ENCODE data around the gene LDLRAD4. TPM values are rescaled to one million over a fixed set of nuclear protein-coding genes. Genes with fewer than 3 reads are reported as not detected.

The LDLRAD4 gene
- total RNA-seq, 1 donor from 2014 or later: 34.5 TPM

- intact Hi-C loops (cut with micrococcal nuclease): loop anchor here (5.0 kb wide), 2 partner anchors 166 to 256 kb away; no protein-coding TSS in a partner anchor
- Mint-ChIP-seq H3K4me3 (no peak overlapping the region), H3K4me1 (ENCODE audit: low read depth) (peaks cover 6% of the 10 kb centered on the region), H3K27ac (no peak overlapping the region), H3K27me3 (ENCODE audit: insufficient read depth) (no peaks in the 10 kb centered on the region), H3K36me3 (ENCODE audit: low read depth) (no peaks in the 10 kb centered on the region), H3K9me3 (no peaks in the 10 kb centered on the region)
- DNase-seq (ENCODE audit: low spot score): no peak
Observed at GRCh38 chr18:13633700-13634099, 415.1 kb downstream of the LDLRAD4 start.

- no peaks in the 10 kb centered on the region for H3K27me3 Mint-ChIP-seq (ENCODE audit: insufficient read depth)
- no peak for DNase-seq (ENCODE audit: low spot score)
Observed at GRCh38 chr18:13635046-13635445, 416.5 kb downstream of the LDLRAD4 start.

GRCh38 chr18:13638719-13639595, 420.4 kb downstream of the LDLRAD4 start:
- H3K4me3 Mint-ChIP-seq: no peak overlapping the region

More at GRCh38 chr18:13635046-13635445, 416.5 kb downstream of the LDLRAD4 start:
- H3K4me1 Mint-ChIP-seq (ENCODE audit: low read depth): peaks cover 3% of the 10 kb centered on the region
- H3K4me3 Mint-ChIP-seq: no peak overlapping the region
- no peaks in the 10 kb centered on the region for H3K36me3 Mint-ChIP-seq (ENCODE audit: low read depth)
- H3K9me3 Mint-ChIP-seq: no peaks in the 10 kb centered on the region
- H3K27ac Mint-ChIP-seq: no peak overlapping the region
- intact Hi-C loops (cut with micrococcal nuclease): no loop called here

GRCh38 chr18:13640266-13640860, 421.8 kb downstream of the LDLRAD4 start:
- Mint-ChIP-seq H3K27ac (no peak overlapping the region), H3K4me3 (no peak overlapping the region), H3K36me3 (ENCODE audit: low read depth) (peaks cover 3% of the 10 kb centered on the region), H3K27me3 (ENCODE audit: insufficient read depth) (no peaks in the 10 kb centered on the region), H3K9me3 (no peaks in the 10 kb centered on the region), H3K4me1 (ENCODE audit: low read depth) (no peaks in the 10 kb centered on the region)
- intact Hi-C loops (cut with micrococcal nuclease): no loop called here
- DNase-seq (ENCODE audit: low spot score): no peak

More at GRCh38 chr18:13638719-13639595, 420.4 kb downstream of the LDLRAD4 start:
- no peak for DNase-seq (ENCODE audit: low spot score)
- Mint-ChIP-seq H3K4me1 (ENCODE audit: low read depth) (no peaks in the 10 kb centered on the region), H3K27ac (no peak overlapping the region), H3K27me3 (ENCODE audit: insufficient read depth) (no peaks in the 10 kb centered on the region), H3K9me3 (no peaks in the 10 kb centered on the region), H3K36me3 (ENCODE audit: low read depth) (no peaks in the 10 kb centered on the region)
- intact Hi-C loops (cut with micrococcal nuclease): no loop called here

- H3K27ac Mint-ChIP-seq: no peak overlapping the region
- no peak for DNase-seq (ENCODE audit: low spot score)
Observed at GRCh38 chr18:13641551-13642439, 423.2 kb downstream of the LDLRAD4 start.

GRCh38 chr18:13642440-13642827, 423.9 kb downstream of the LDLRAD4 start:
- no peak for DNase-seq (ENCODE audit: low spot score)
- intact Hi-C loops (cut with micrococcal nuclease): no loop called here
- no peaks in the 10 kb centered on the region for H3K9me3 Mint-ChIP-seq
- no peaks in the 10 kb centered on the region for H3K27me3 Mint-ChIP-seq (ENCODE audit: insufficient read depth)
- H3K4me1 Mint-ChIP-seq (ENCODE audit: low read depth): no peaks in the 10 kb centered on the region
- no peak overlapping the region for H3K27ac Mint-ChIP-seq
- H3K4me3 Mint-ChIP-seq: no peak overlapping the region
- peaks cover 7% of the 10 kb centered on the region for H3K36me3 Mint-ChIP-seq (ENCODE audit: low read depth)

More at GRCh38 chr18:13641551-13642439, 423.2 kb downstream of the LDLRAD4 start:
- Mint-ChIP-seq H3K4me1 (ENCODE audit: low read depth) (no peaks in the 10 kb centered on the region), H3K27me3 (ENCODE audit: insufficient read depth) (no peaks in the 10 kb centered on the region), H3K4me3 (no peak overlapping the region), H3K36me3 (ENCODE audit: low read depth) (peaks cover 7% of the 10 kb centered on the region), H3K9me3 (no peaks in the 10 kb centered on the region)
- intact Hi-C loops (cut with micrococcal nuclease): no loop called here

GRCh38 chr18:13643261-13643751, 424.7 kb downstream of the LDLRAD4 start:
- H3K9me3 Mint-ChIP-seq: no peaks in the 10 kb centered on the region
- H3K4me3 Mint-ChIP-seq: no peak overlapping the region
- intact Hi-C loops (cut with micrococcal nuclease): no loop called here
- DNase-seq (ENCODE audit: low spot score): no peak
- no peak overlapping the region for H3K27ac Mint-ChIP-seq
- peaks cover 7% of the 10 kb centered on the region for H3K36me3 Mint-ChIP-seq (ENCODE audit: low read depth)
- no peaks in the 10 kb centered on the region for H3K4me1 Mint-ChIP-seq (ENCODE audit: low read depth)
- H3K27me3 Mint-ChIP-seq (ENCODE audit: insufficient read depth): no peaks in the 10 kb centered on the region

- intact Hi-C loops (cut with micrococcal nuclease): no loop called here
- DNase-seq (ENCODE audit: low spot score): no peak
- no peak overlapping the region for H3K4me3 Mint-ChIP-seq
- H3K36me3 Mint-ChIP-seq (ENCODE audit: low read depth): peaks cover 8% of the 10 kb centered on the region
- H3K4me1 Mint-ChIP-seq (ENCODE audit: low read depth): no peaks in the 10 kb centered on the region
- no peak overlapping the region for H3K27ac Mint-ChIP-seq
- H3K27me3 Mint-ChIP-seq (ENCODE audit: insufficient read depth): no peaks in the 10 kb centered on the region
- no peaks in the 10 kb centered on the region for H3K9me3 Mint-ChIP-seq
Observed at GRCh38 chr18:13645093-13645492, 426.5 kb downstream of the LDLRAD4 start.

GRCh38 chr18:13646633-13647032, 428.1 kb downstream of the LDLRAD4 start:
- Mint-ChIP-seq H3K4me3 (no peak overlapping the region), H3K27ac (no peak overlapping the region), H3K27me3 (ENCODE audit: insufficient read depth) (no peaks in the 10 kb centered on the region), H3K9me3 (no peaks in the 10 kb centered on the region), H3K36me3 (ENCODE audit: low read depth) (peaks cover 8% of the 10 kb centered on the region), H3K4me1 (ENCODE audit: low read depth) (no peaks in the 10 kb centered on the region)
- intact Hi-C loops (cut with micrococcal nuclease): no loop called here
- DNase-seq (ENCODE audit: low spot score): no peak

GRCh38 chr18:13647761-13648160, 429.2 kb downstream of the LDLRAD4 start:
- H3K27me3 Mint-ChIP-seq (ENCODE audit: insufficient read depth): no peaks in the 10 kb centered on the region
- no peaks in the 10 kb centered on the region for H3K9me3 Mint-ChIP-seq
- DNase-seq (ENCODE audit: low spot score): no peak
- no peak overlapping the region for H3K27ac Mint-ChIP-seq
- peaks cover 8% of the 10 kb centered on the region for H3K36me3 Mint-ChIP-seq (ENCODE audit: low read depth)
- intact Hi-C loops (cut with micrococcal nuclease): no loop called here
- no peak overlapping the region for H3K4me3 Mint-ChIP-seq
- no peaks in the 10 kb centered on the region for H3K4me1 Mint-ChIP-seq (ENCODE audit: low read depth)

- Mint-ChIP-seq H3K9me3 (no peaks in the 10 kb centered on the region), H3K4me3 (no peak overlapping the region), H3K36me3 (ENCODE audit: low read depth) (peaks cover 8% of the 10 kb centered on the region), H3K4me1 (ENCODE audit: low read depth) (no peaks in the 10 kb centered on the region), H3K27ac (no peak overlapping the region), H3K27me3 (ENCODE audit: insufficient read depth) (no peaks in the 10 kb centered on the region)
- DNase-seq (ENCODE audit: low spot score): no peak
- intact Hi-C loops (cut with micrococcal nuclease): no loop called here
Observed at GRCh38 chr18:13649397-13650390, 431.1 kb downstream of the LDLRAD4 start.

All from activated T-helper 1 cell treated with anti-CD3 and anti-CD28 coated beads, Interleukin-12 subunit alpha, Interleukin-12 subunit beta, Interleukin-2, Interleukin-4 antibody, amounts not matched to agents 30 ng/mL and 10 ng/mL and 1 ng/mL, durations not matched to agents 14 hours and 24 hours and 36 hours (primary cell).